Stimulated activated CD4-positive, alpha-beta T cell treated with anti-CD3 and anti-CD28 coated beads, TNF-alpha, amount 100 ng/mL, for 48 hours (primary cell): ENCODE results near the gene CDH4.
A peak's percentile ranks its signal among the peaks of the same experiment; 100 is the strongest.

Experiments used
- DNase-seq, 3 donors: peaks; one replicate each; pipeline ENCODE4 v3.0.0-alpha.2; 2020; ENCODE audit warnings: low read depth in 3 of 3

Gene CDH4

GRCh38 chr20:61710108-61710507 is 458.0 kb downstream of the CDH4 start:
- no peak for DNase-seq

GRCh38 chr20:61712688-61713087 is 460.6 kb downstream of the CDH4 start:
- no peak for DNase-seq

GRCh38 chr20:61718361-61719005 is 466.4 kb downstream of the CDH4 start:
- no peak for DNase-seq

DNA sequence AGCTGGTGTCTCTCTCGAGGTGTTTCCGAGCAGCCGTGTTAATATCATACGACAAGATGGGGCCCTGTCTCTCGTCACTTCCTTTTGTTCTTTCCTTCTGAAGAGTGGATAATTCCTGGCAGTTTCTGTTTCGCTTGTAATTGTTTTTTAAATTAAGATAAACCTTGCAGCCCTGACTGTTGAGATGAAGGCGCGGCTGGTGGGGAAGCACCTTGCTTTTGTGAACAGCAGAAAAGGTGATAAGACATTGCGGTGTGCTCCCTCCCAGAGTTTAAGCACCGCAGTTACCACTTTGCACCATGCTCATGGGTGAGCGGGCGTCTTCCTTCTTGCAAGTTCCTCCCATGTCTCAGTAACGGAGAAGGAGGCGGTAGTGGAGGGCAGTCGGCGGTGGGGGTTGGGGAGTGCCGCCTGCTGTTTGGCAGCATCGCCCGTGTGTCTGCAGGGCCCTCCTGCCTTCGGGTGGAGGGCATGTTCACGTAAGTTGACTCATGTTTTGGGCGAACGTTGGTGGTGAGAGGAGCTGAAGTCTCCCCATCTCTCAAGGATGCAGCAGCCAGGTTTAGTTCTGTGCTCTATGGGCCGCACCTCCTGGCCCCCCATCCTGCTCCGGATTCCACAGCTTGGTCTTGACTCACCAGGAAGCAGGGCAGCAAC is 467.8 kb downstream of the CDH4 start:
- peak in 2 of 3 donors; percentile 4 to 24 for DNase-seq

GRCh38 chr20:61720348-61720696 is 468.3 kb downstream of the CDH4 start:
- no peak for DNase-seq

DNA sequence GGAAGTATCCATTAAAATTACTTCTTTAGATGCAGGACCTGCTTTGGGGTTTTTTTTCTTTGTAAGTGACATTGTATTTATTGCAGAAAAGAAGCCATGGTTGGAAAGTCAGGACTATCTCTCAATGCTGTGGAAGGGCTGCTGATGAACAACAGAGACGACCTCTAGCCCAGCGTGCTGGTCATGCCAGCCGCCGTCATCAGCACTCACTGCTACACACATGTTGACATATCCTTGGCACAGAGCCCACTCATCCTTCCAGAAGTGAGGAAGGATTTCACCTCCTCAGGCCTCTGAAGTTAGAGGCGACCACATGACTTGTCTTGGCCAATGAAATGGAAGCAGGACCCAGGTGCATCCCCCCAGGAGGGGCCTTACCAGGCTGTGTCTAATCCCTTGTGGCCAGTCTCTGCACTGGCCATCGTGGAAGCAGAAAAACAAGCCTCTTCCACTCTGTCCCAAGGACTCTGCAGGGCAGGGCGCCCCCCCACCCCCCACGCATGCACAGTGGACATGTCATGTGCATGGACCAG is 470.2 kb downstream of the CDH4 start:
- no peak for DNase-seq

DNA sequence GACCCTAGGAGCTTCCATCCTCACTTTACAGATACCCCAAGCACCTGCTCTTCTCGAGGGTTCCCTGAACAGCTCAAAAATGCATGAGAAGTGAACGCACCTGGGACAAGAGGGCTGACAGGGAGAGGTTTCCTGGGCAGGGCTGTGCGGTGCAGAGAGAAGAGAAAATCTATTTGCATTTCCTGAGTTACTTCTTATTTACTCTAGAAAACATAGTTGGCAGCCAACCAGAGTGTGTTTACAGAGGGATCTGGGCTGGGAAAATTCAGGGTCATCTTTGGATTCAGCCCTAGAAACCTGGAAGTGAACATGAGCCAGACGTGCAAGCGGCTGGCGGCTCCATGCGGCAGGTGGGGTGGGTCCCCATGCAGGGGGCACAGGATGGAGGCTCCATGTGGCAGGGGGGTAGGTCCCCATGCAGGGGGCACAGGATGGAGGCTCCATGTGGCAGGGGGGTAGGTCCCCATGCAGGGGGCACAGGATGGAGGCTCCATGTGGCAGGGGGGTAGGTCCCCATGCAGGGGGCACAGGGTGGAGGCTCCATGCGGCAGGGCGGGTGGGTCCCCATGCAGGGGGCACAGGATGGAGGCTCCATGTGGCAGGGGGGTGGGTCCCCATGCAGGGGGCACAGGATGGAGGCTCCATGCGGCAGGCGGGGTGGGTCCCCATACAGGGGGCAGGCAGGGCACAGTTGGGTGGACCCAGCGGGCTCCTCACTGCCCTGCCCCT is 471.6 kb downstream of the CDH4 start:
- DNase-seq = no peak

GRCh38 chr20:61724376-61724775 is 472.3 kb downstream of the CDH4 start:
- no peak for DNase-seq

DNA sequence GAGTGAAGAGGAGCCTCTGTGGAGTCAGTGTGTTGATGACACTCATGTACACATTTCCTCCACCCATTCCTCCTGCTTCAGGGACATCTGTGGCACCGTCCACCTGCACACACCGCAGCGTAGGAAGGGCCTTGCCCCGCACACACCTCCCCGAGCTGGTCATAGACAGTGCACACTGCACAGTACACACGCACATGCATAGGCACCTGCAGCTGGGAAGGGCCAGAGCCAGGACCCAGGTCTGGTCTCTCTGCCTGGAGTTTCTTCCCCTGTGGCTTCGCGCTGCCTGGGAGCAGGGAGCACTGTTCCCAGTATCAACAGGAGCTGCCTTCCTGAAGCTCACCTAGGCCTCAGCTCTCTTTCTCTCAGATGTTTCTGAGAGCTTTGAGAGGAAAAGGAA is 473.1 kb downstream of the CDH4 start:
- no peak for DNase-seq

- DNase-seq = no peak
Observed at GRCh38 chr20:61725966-61726365, 473.9 kb downstream of the CDH4 start.

DNA sequence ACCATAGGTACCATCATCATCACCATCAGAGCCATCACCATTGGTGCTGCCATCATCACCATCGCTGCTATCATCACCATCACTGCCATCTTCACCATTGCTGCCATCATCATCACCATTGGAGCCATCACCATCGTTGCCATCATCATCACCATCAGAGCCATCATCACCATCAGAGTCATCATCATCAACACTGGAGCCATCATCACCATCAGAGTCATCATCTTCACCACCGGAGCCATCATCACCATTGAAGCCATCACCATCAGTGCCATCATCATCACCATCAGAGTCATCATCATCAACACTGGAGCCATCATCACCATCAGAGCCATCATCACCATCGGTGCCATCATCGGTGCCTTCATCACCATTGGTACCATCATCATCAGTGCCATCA is 474.9 kb downstream of the CDH4 start:
- no peak for DNase-seq

- DNase-seq = no peak
Observed at GRCh38 chr20:61727761-61728160, 475.7 kb downstream of the CDH4 start.

- no peak for DNase-seq
Observed at GRCh38 chr20:61728326-61728725, 476.3 kb downstream of the CDH4 start.

- DNase-seq = no peak
Observed at GRCh38 chr20:61728786-61729770, 477.0 kb downstream of the CDH4 start.

GRCh38 chr20:61730631-61731362 is 478.7 kb downstream of the CDH4 start:
- DNase-seq = no peak

DNA sequence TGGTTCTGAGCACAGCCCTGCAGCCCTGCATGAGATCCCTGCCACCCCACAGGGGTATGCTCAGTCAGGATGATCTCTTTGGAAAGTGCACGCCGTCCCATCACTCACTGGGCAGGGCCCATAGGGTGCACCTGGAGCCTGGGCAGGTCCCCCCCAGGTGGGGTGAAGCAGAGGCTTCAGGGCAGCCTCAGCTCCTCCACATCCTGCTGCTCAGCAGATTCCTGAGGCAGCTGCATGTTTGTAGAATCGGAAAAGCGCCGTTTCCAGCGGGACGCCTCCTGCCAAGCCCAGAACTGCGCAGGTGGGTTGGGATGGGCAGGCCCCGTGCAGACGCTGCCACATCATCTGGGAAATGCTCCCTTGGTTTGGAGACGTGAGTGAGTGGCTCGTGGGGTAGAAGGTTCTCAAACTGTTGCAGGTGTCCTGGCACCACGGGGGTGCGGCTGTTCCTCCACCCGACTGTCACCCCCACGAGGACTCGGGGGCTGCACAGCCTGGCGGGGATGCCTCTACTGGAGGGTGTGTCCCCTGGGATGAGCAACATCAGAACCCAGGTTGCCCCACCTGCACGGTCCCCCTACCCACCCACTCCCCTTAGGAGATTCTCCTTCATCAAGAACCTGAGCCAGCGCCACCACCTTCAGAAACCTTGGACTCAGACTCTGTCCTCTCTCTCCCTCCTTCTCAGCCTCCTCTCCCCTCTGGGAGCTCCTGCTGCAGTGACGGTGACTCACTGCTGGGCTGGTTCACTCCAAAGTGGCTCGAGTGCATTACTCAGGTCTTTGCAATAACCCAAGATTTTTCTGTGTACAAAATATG is 479.5 kb downstream of the CDH4 start:
- DNase-seq = no peak

- no peak for DNase-seq
Observed at GRCh38 chr20:61732511-61733210, 480.6 kb downstream of the CDH4 start.

- no peak for DNase-seq
Observed at GRCh38 chr20:61733216-61733615, 481.2 kb downstream of the CDH4 start.
